Measurements from ENCODE around the gene MEIG1.
"Not testable (repeated sequence)": the region's sequence is repeated elsewhere in the genome, so short reads cannot be mapped to it uniquely, and the experiment has no call there.

Gene MEIG1

DNA sequence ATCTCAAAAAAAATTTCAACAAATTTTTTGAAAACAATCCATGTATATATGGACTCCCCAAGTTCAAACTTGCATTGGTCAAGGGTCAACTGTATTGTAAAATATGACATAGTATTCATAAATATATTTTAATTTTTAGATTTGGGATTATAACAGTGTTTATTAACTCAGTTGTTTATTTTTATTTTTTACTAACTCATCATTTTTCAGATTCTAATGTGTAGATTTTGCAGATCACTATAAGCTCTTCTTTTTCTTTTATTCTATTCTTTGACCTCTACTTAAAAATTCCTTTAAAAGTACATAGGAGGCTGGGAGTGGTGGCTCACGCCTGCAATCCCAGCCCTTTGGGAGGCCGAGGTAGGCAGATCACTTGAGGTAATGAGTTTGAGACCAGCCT lies 8.7 kb downstream of the MEIG1 start:
- Mint-ChIP-seq H3K36me3 (ENCODE audit: low read depth) (no peaks in the 10 kb centered on the region), H3K4me3 (no peak overlapping the region), H3K27ac (no peak overlapping the region), H3K9me3 (no peaks in the 10 kb centered on the region), H3K27me3 (ENCODE audit: low read depth) (no peaks in the 10 kb centered on the region), H3K4me1 (no peaks in the 10 kb centered on the region)
- TF ChIP-seq, protein P1, sequence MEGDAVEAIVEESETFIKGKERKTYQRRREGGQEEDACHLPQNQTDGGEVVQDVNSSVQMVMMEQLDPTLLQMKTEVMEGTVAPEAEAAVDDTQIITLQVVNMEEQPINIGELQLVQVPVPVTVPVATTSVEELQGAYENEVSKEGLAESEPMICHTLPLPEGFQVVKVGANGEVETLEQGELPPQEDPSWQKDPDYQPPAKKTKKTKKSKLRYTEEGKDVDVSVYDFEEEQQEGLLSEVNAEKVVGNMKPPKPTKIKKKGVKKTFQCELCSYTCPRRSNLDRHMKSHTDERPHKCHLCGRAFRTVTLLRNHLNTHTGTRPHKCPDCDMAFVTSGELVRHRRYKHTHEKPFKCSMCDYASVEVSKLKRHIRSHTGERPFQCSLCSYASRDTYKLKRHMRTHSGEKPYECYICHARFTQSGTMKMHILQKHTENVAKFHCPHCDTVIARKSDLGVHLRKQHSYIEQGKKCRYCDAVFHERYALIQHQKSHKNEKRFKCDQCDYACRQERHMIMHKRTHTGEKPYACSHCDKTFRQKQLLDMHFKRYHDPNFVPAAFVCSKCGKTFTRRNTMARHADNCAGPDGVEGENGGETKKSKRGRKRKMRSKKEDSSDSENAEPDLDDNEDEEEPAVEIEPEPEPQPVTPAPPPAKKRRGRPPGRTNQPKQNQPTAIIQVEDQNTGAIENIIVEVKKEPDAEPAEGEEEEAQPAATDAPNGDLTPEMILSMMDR (IDR thresholded peaks at IDR 0.05; ENCODE audit: unreplicated experiment in 3 of 3), result no peak

DNA sequence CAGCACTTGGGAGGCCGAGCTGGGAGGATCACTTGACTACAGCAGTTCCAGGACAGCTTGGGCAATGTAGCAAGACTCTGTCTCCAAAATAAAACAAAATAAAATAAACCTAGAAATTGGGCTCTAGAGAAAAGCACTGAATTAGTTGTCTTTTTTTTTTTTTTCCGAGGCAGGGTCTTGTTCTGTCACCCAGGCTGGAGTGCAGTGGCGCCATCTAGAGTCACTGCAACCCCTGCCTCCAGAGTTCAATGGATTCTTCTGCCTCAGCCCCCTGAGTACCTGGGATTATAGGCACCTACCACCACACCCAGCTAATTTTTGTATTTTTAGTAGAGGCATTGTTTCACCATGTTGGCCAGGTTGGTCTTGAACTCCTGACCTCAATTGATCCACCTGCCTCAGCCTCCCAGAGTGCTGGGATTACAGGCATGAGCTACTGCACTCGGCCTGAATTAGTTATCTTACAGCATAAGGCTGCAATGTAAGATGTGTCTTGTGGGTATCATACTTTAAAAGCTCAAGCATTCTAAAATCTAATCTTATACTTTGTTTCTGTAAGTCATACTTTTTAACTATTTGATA lies 12.8 kb downstream of the MEIG1 start:
- no peaks in the 10 kb centered on the region for H3K36me3 Mint-ChIP-seq (ENCODE audit: low read depth)
- no peaks in the 10 kb centered on the region for H3K9me3 Mint-ChIP-seq
- H3K4me1 Mint-ChIP-seq, result no peaks in the 10 kb centered on the region
- H3K27me3 Mint-ChIP-seq (ENCODE audit: low read depth), result peaks cover 19% of the 10 kb centered on the region
- H3K4me3 Mint-ChIP-seq, result no peak overlapping the region
- no peak overlapping the region for H3K27ac Mint-ChIP-seq
- TF ChIP-seq, protein P1 (IDR thresholded peaks at IDR 0.05; ENCODE audit: unreplicated experiment in 3 of 3), result peak; percentile 25 to 50 (median 37)

DNA sequence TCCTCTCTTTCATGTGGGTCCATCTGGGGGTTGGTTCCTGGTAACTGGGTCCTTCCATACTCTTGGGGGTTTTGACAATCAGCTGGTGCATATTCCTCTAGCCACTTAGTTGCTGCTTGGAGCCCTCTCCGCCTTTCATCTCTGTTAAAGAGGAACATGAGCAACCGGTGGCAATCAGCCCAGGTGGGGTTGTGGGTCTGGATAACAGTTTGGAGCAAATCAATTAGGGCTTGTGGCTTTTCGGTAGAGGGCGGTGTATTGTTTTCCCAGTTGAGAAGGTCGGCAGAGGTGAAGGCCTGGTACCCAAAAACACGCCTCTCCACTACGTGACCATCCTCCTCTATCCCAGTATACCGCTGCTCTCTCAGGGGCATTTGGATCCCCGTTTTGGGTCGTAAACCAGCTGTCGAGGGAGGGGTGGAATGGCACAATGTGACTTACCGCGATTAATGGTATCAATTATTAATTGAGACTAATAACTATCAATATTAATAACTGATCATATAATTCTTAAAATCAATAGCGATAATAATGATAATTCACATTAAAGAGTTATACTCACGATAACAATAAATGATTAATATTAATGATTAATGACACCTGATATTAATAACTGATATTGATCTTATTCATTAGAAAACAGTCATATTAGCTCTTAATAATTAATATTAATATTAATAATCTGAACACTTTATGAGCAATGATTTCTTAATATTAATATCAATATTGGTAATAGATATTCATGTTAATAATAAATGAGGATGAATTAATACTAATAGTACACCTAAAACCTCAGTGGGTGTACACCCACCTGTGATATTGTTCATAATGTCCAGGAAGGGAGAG lies 15.2 kb downstream of the MEIG1 start:
- not testable (repeated sequence) for H3K4me3 Mint-ChIP-seq; H3K36me3 Mint-ChIP-seq (ENCODE audit: low read depth); H3K27ac Mint-ChIP-seq; H3K4me1 Mint-ChIP-seq; H3K9me3 Mint-ChIP-seq
- H3K27me3 Mint-ChIP-seq (ENCODE audit: low read depth), result peaks cover 19% of the 10 kb centered on the region

DNA sequence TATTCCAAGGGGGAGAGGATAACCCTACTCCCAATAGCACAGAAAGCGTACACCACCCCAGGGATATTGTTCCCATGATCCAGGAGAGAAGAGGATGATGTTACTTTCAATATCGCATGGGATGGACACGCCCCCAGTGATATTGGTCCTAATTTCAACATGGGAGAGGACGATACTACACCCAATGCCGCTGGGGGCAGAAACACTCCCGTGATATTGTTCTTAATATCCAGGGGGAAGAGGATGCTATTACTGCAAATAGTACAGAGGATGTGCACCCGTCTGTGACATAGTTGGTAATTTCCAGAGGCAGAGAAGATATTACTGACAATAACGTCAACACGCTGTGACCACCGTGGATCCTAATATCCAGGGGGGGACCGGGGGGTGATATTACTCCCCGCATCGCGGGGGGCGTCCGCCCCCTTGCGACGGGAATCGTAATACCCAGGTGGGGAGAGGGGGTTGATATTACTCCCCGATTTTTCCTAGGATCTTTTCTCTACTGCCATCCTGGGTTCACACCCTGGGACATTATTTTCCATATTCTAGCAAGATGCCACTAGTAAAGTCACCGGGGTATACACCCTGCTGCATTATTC lies 16.6 kb downstream of the MEIG1 start:
- no peaks in the 10 kb centered on the region for H3K4me1 Mint-ChIP-seq
- TF ChIP-seq, protein P1 (IDR thresholded peaks at IDR 0.05; ENCODE audit: unreplicated experiment in 3 of 3), result no peak
- no peak overlapping the region for H3K4me3 Mint-ChIP-seq
- H3K27me3 Mint-ChIP-seq (ENCODE audit: low read depth), result peaks cover 19% of the 10 kb centered on the region
- no peak overlapping the region for H3K27ac Mint-ChIP-seq
- no peaks in the 10 kb centered on the region for H3K9me3 Mint-ChIP-seq
- H3K36me3 Mint-ChIP-seq (ENCODE audit: low read depth), result no peaks in the 10 kb centered on the region

DNA sequence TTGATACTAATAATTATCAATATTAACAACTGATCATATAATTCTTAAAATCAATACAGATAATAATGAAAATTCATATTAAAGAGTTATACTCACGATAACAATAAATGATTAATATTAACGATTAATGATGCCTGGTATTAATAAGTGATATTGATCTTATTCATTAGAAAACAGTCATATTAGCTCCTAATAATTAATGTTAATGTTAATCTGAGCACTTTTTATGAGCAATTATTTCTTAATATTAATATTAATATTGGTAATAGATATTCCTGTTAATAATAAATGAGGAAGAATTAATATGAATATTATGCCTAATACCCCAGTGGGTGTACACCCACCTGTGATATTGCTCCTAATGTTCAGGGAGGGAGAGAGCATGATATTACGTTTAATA lies 23.6 kb downstream of the MEIG1 start:
- no peak overlapping the region for H3K27ac Mint-ChIP-seq
- H3K4me3 Mint-ChIP-seq, result no peak overlapping the region
- H3K4me1 Mint-ChIP-seq, result no peaks in the 10 kb centered on the region
- no peaks in the 10 kb centered on the region for H3K36me3 Mint-ChIP-seq (ENCODE audit: low read depth)
- no peaks in the 10 kb centered on the region for H3K27me3 Mint-ChIP-seq (ENCODE audit: low read depth)
- peaks cover 4% of the 10 kb centered on the region for H3K9me3 Mint-ChIP-seq
- TF ChIP-seq, protein P1 (IDR thresholded peaks at IDR 0.05; ENCODE audit: unreplicated experiment in 3 of 3), result no peak

GRCh38 chr10:14989552-14989951 lies 30.4 kb downstream of the MEIG1 start:
- H3K36me3 Mint-ChIP-seq (ENCODE audit: low read depth); H3K4me3 Mint-ChIP-seq; H3K27ac Mint-ChIP-seq; H3K4me1 Mint-ChIP-seq; H3K9me3 Mint-ChIP-seq; H3K27me3 Mint-ChIP-seq (ENCODE audit: low read depth): not testable (repeated sequence)

DNA sequence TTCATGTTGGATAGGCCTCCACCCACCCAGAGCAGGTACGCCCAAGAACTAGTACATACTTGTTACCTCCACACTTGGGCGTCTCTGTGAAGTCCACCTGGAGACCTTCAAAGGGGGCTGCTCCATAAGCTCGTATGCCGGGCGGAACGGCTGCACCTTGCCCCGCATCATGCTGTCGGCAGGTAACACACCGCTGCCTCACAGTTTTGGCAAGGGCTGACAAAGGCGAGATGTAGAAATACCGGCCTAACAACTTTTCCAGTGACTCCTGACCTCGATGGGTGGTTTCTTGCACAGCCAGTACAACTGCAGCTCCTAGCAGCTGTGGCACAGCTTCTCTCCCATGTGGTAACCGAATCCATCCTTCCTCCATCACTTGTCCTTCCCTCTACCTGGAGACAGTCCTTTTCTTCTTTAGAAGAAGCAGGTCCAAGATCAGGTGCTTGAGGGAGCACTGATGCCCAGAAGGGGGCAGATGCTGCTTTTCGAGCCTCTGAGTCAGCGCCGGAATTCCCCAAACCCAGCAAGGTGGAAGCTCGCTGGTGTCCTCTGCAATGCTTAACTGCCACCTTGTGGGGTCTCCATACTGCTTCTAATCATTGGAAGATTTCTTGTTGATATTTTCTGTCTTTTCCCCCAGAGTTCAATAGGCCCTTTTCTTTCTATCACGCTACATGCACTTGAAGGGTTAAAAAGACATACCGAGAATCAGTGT lies 32.0 kb downstream of the MEIG1 start:
- not testable (repeated sequence) for H3K36me3 Mint-ChIP-seq (ENCODE audit: low read depth); H3K9me3 Mint-ChIP-seq; H3K4me3 Mint-ChIP-seq; H3K27me3 Mint-ChIP-seq (ENCODE audit: low read depth); H3K4me1 Mint-ChIP-seq
- H3K27ac Mint-ChIP-seq, result peak overlapping the region in 1 of 3 experiments; percentile 17

DNA sequence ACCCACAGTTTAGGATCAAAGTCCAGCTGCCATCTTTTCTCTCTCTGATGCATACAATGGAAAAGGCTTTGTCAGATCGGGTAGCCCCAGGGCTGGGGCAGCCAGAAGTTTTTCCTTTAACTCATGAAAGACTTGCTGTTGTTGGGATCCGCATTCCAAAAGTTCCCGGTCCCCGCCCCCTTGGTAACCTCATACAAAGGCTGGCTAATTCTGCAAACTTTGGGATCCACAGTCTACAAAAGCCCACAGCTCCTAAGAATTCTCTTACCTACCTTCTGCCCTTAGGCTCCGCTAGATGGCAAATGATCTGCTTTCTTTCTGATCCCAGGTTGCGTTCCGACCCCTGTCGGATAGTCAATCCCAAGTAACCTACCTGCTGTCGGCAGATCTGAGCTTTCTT lies 33.1 kb downstream of the MEIG1 start:
- not testable (repeated sequence) for H3K36me3 Mint-ChIP-seq (ENCODE audit: low read depth); H3K4me1 Mint-ChIP-seq; H3K4me3 Mint-ChIP-seq; H3K27ac Mint-ChIP-seq; H3K27me3 Mint-ChIP-seq (ENCODE audit: low read depth)
- H3K9me3 Mint-ChIP-seq, result peaks cover 16% of the 10 kb centered on the region

DNA sequence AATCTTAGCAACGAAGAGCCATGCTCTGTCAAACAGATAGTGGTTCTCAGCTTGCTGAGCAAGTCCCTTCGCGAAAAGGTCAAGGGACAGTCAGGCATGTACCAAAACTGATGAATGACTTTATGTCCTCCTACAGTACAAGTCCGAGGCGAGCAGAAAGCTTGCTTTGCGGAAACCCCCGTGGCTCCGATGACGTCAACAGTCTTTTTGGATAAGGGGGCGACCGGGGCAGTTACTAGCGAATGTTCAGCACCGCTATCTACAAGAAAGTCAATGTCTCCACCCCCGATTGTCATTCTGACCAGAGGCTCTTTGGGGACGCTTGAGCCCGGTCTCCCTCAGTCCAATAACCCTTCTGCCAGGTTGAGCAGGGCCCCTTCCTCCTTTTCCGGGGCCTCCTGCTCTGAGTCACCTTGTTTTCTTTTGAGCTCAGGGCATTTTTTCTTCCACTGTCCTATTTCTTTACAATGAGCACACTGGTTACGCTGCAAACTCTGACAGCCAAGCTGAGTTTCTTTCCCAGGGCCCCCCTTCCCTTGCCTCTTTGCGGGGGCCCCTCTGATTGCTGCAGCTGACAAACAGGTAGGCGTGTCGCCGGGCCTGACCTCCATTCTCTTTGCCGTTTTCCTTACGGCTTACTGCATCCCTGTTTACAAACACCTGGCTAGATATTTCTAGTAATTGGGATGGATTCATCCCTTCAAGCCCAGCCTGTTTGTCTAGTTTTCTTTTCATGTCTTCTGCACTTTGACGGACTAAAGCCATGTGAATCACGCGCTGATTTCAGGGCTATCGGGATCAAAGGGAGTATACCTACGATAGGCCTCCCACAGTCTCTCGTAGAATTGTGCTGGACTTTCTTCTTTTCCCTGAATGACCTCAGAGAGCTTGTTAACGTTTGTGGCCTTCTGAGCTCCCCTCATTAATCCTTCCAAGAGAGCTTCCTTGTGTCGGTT lies 34.6 kb downstream of the MEIG1 start:
- not testable (repeated sequence) for H3K27ac Mint-ChIP-seq; H3K4me1 Mint-ChIP-seq; H3K27me3 Mint-ChIP-seq (ENCODE audit: low read depth); H3K36me3 Mint-ChIP-seq (ENCODE audit: low read depth); H3K4me3 Mint-ChIP-seq
- peaks cover 17% of the 10 kb centered on the region for H3K9me3 Mint-ChIP-seq

Measured in nephron (organoid).